H1 (cell line): ENCODE measurements around the gene RBM14. TPM values are rescaled to one million over a fixed set of nuclear protein-coding genes. Genes with fewer than 3 reads are reported as not detected.

ENCODE experiments used
- CTCF ChIA-PET: fragments of 300-600 bp; sonication (Branson Sonifier 250); formaldehyde crosslinking; loops from one replicate; lab custom pipeline; 2021; ENCODE audit not compliant: partially characterized antibody; lab: Charles Lee
- POLR2A ChIA-PET: fragments of 300-600 bp; sonication (Branson Sonifier 250); formaldehyde crosslinking; loops from one replicate; lab custom pipeline; 2021; ENCODE audit warnings: inconsistent platforms; ENCODE audit not compliant: partially characterized antibody; lab: Charles Lee
- DNase-seq, 2 experiments: peaks; one replicate each; pipeline versions ENCODE4 v3.0.0 to v3.0.0-alpha.2; 2010 to 2022; ENCODE audit warnings: low spot score in 2 of 2, low read depth in 1 of 2, mixed read lengths in 1 of 2
- FAIRE-seq: peaks from 2 replicates; lab custom pipeline; 2011; peaks lifted over from hg19 to GRCh38; lab: Jason Lieb, UNC
- H2AFZ ChIP-seq: 2 replicates; pipeline ENCODE4 v1.8.1; 2012; ENCODE audit warnings: low read length, inconsistent platforms
- H2AK5ac ChIP-seq: 2 replicates; pipeline ENCODE4 v1.6.1; 2013; ENCODE audit warnings: low read depth, low read length
- H2BK120ac ChIP-seq: replicated peaks from 2 replicates; pipeline ENCODE3; 2013; ENCODE audit warnings: low read depth, low read length, inconsistent platforms
- H2BK12ac ChIP-seq: 2 replicates; pipeline ENCODE4 v1.6.1; 2013; ENCODE audit warnings: low read depth, low read length
- H2BK15ac ChIP-seq: 2 replicates; pipeline ENCODE4 v1.6.1; 2013; ENCODE audit warnings: low read length
- H2BK20ac ChIP-seq: 2 replicates; pipeline ENCODE4 v1.6.1; 2013; ENCODE audit warnings: low read length
- H2BK5ac ChIP-seq: 2 replicates; pipeline ENCODE4 v1.6.1; 2013; ENCODE audit warnings: low read depth, low read length
- H3K14ac ChIP-seq: 2 replicates; pipeline ENCODE4 v1.6.1; 2013; ENCODE audit warnings: inconsistent platforms; ENCODE audit not compliant: insufficient read length
- H3K18ac ChIP-seq: 2 replicates; pipeline ENCODE4 v1.6.1; 2013; ENCODE audit warnings: low read length; ENCODE audit errors: extremely low read depth
- H3K23ac ChIP-seq: 2 replicates; pipeline ENCODE4 v1.6.1; 2013; ENCODE audit warnings: inconsistent platforms; ENCODE audit not compliant: insufficient read length
- H3K23me2 ChIP-seq: 2 replicates; pipeline ENCODE4 v1.6.1; 2013; ENCODE audit warnings: low read depth, low read length
- H3K27ac ChIP-seq: 2 replicates; pipeline ENCODE4 v1.6.1; 2011; ENCODE audit warnings: low read depth, low read length, inconsistent platforms
- H3K27me3 ChIP-seq, 4 experiments: replicated peaks in 1 of 4; 1 replicate in 1 of 4; 2 replicates in 3 of 4; pipeline versions ENCODE4 v1.6.1 to v1.8.1; 2011 to 2013; ENCODE audit warnings: low read length in 3 of 4, mild to moderate bottlenecking in 3 of 4, inconsistent platforms in 2 of 4, mixed read lengths in 2 of 4, moderate library complexity in 1 of 4; ENCODE audit not compliant: control insufficient read depth in 3 of 4, insufficient read depth in 3 of 4; ENCODE audit errors: extremely low read depth in 1 of 4
- H3K36me3 ChIP-seq, 4 experiments: 2 replicates each; pipeline versions ENCODE4 v1.6.1 to v1.8.1; 2011 to 2013; ENCODE audit warnings: mild to moderate bottlenecking in 4 of 4, low read length in 3 of 4, moderate library complexity in 2 of 4, control low read depth in 1 of 4, inconsistent platforms in 1 of 4; ENCODE audit not compliant: insufficient read depth in 4 of 4, control insufficient read depth in 2 of 4
- H3K4ac ChIP-seq: replicated peaks from 2 replicates; pipeline ENCODE3; 2013; ENCODE audit warnings: low read length, low read depth, mixed read lengths, inconsistent platforms; ENCODE audit not compliant: insufficient read length
- H3K4me1 ChIP-seq, 4 experiments: replicated peaks in 1 of 4; 1 replicate in 1 of 4; 2 replicates in 3 of 4; pipeline versions ENCODE4 v1.6.1 to v1.8.1; 2011 to 2013; ENCODE audit warnings: low read length in 3 of 4, inconsistent platforms in 2 of 4, mixed read lengths in 1 of 4; ENCODE audit not compliant: insufficient read depth in 4 of 4, control insufficient read depth in 3 of 4
- H3K4me2 ChIP-seq, 2 experiments: 2 replicates each; pipeline versions ENCODE4 v1.6.1 to v1.8.1; 2011 to 2013; ENCODE audit warnings: low read depth in 2 of 2, low read length in 2 of 2, control low read depth in 1 of 2, inconsistent platforms in 1 of 2, mild to moderate bottlenecking in 1 of 2; ENCODE audit not compliant: insufficient read depth in 1 of 2
- H3K4me3 ChIP-seq, 4 experiments: fragments of 200-600, 300-600 bp in 1 of 4; sonication (generic), shearing (Covaris generic), sonication (Bioruptor Twin) in 1 of 4; 2 replicates each; pipeline versions ENCODE4 v1.5.1 to v1.8.1; 2011 to 2016; ENCODE audit warnings: low read length in 4 of 4, low read depth in 3 of 4, control low read depth in 2 of 4, inconsistent platforms in 2 of 4, mild to moderate bottlenecking in 2 of 4, mixed read lengths in 1 of 4, moderate library complexity in 1 of 4; ENCODE audit not compliant: insufficient read depth in 2 of 4; ENCODE audit errors: extremely low read depth in 1 of 4
- H3K56ac ChIP-seq: replicated peaks from 2 replicates; pipeline ENCODE3; 2013; ENCODE audit warnings: low read depth, mild to moderate bottlenecking, mixed read lengths, low read length, inconsistent platforms; ENCODE audit not compliant: insufficient read length
- H3K79me1 ChIP-seq: 2 replicates; pipeline ENCODE4 v1.6.1; 2013; ENCODE audit warnings: low read depth, low read length, control low read depth
- H3K79me2 ChIP-seq, 2 experiments: 2 replicates each; pipeline versions ENCODE4 v1.6.1 to v1.8.1; 2012 to 2013; ENCODE audit warnings: low read length in 2 of 2, mild to moderate bottlenecking in 2 of 2, inconsistent platforms in 1 of 2; ENCODE audit not compliant: insufficient read depth in 2 of 2, control insufficient read depth in 1 of 2
- H3K9ac ChIP-seq, 4 experiments: replicated peaks in 1 of 4; 1 replicate in 1 of 4; 2 replicates in 3 of 4; pipeline versions ENCODE4 v1.6.1 to v1.8.1; 2011 to 2013; ENCODE audit warnings: low read depth in 3 of 4, low read length in 3 of 4, control low read depth in 2 of 4, mild to moderate bottlenecking in 2 of 4, moderate library complexity in 2 of 4, inconsistent platforms in 1 of 4; ENCODE audit errors: extremely low read depth in 1 of 4
- H3K9me3 ChIP-seq, 2 experiments: 2 replicates each; pipeline versions ENCODE4 v1.6.1 to v1.8.1; 2012 to 2013; ENCODE audit warnings: mild to moderate bottlenecking in 2 of 2, moderate library complexity in 2 of 2, control low read depth in 1 of 2, inconsistent platforms in 1 of 2, low read depth in 1 of 2, low read length in 1 of 2, mixed read lengths in 1 of 2; ENCODE audit not compliant: insufficient read depth in 2 of 2
- H4K20me1 ChIP-seq, 2 experiments: replicated peaks in 1 of 2; 2 replicates each; pipeline versions ENCODE3 to v1.8.1; 2011 to 2013; ENCODE audit warnings: inconsistent platforms in 2 of 2, low read length in 2 of 2, mild to moderate bottlenecking in 1 of 2; ENCODE audit not compliant: insufficient read depth in 2 of 2, control insufficient read depth in 1 of 2
- H4K5ac ChIP-seq: 2 replicates; pipeline ENCODE4 v1.6.1; 2013; ENCODE audit warnings: low read length, low read depth, mixed read lengths, inconsistent platforms; ENCODE audit not compliant: insufficient read length
- H4K8ac ChIP-seq: 2 replicates; pipeline ENCODE4 v1.8.0; 2013; ENCODE audit warnings: mild to moderate bottlenecking, moderate library complexity, low read length, inconsistent platforms; ENCODE audit not compliant: insufficient read depth; ENCODE audit errors: extremely low read depth
- H4K91ac ChIP-seq: replicated peaks from 2 replicates; pipeline ENCODE3; 2013; ENCODE audit warnings: low read length, mixed read lengths, inconsistent platforms; ENCODE audit not compliant: insufficient read length
- ATF3 ChIP-seq: IDR thresholded peaks from 2 replicates; pipeline ENCODE4 v1.6.1; 2011; ENCODE audit warnings: low read depth, mild to moderate bottlenecking, low read length; ENCODE audit not compliant: insufficient read depth
- CEBPB ChIP-seq: IDR thresholded peaks from 2 replicates; pipeline ENCODE4 v1.6.1; 2012; ENCODE audit warnings: low read depth, low read length
- CHD1 ChIP-seq: IDR thresholded peaks from 2 replicates; pipeline ENCODE4 v1.6.1; 2012; ENCODE audit warnings: low read depth, low read length, improper control_type of control experiment
- CHD2 ChIP-seq: IDR thresholded peaks from 2 replicates; pipeline ENCODE4 v1.6.1; 2012; ENCODE audit warnings: low read length, improper control_type of control experiment
- CTBP2 ChIP-seq: IDR thresholded peaks from 2 replicates; pipeline ENCODE4 v1.7.0; 2011; ENCODE audit warnings: borderline replicate concordance, mild to moderate bottlenecking, moderate library complexity, mixed read lengths, low read length; ENCODE audit not compliant: insufficient read depth, insufficient read length
- EP300 ChIP-seq, 2 experiments: IDR thresholded peaks; 1 replicate in 1 of 2; 2 replicates in 1 of 2; pipeline ENCODE4 v1.6.1; 2011 to 2012; ENCODE audit warnings: low read depth in 2 of 2, low read length in 2 of 2, mild to moderate bottlenecking in 2 of 2, borderline replicate concordance in 1 of 2, inconsistent platforms in 1 of 2, moderate library complexity in 1 of 2
- KDM4A ChIP-seq: IDR thresholded peaks from one replicate; pipeline ENCODE4 v1.7.1; 2012; ENCODE audit warnings: low read depth, mild to moderate bottlenecking, moderate library complexity, low read length, inconsistent platforms; ENCODE audit not compliant: severe bottlenecking
- SP1 ChIP-seq: IDR thresholded peaks from 2 replicates; pipeline ENCODE4 v1.6.1; 2011; ENCODE audit warnings: low read depth, low read length
- TCF12 ChIP-seq: IDR thresholded peaks from 2 replicates; pipeline ENCODE4 v1.6.1; 2011; ENCODE audit warnings: low read depth, mild to moderate bottlenecking, low read length
- ZNF274 ChIP-seq: IDR thresholded peaks from 2 replicates; pipeline ENCODE4 v1.7.0; 2012; ENCODE audit warnings: low read length, borderline replicate concordance; ENCODE audit errors: extremely low read depth
- WGBS, 2 experiments: shearing (Covaris generic) in 1 of 2; methylation state at CpG; one replicate each; pipeline versions ENCODE4 v1.1.6 to v1.1.7; 2013 to 2015; ENCODE audit warnings: low lambda C conversion rate in 2 of 2, mixed read lengths in 2 of 2, inconsistent platforms in 1 of 2, low coverage in 1 of 2, missing lambda C conversion rate in 1 of 2; ENCODE audit not compliant: insufficient replicate concordance in 2 of 2, insufficient coverage in 1 of 2, insufficient read length in 1 of 2; ENCODE audit errors: extremely low coverage in 1 of 2, missing lambda C conversion rate in 1 of 2; 5-methylcytosine and 5-hydroxymethylcytosine counted together
- polyA plus RNA-seq, 7 experiments: library from polyadenylated mRNA; depleted of rRNA in 3 of 7; stranded (reverse) in 5 of 7; unstranded in 2 of 7; fragments of >200 nt in 5 of 7; fragments of 200-250 nt in 2 of 7; gene quantifications; 1 replicate in 5 of 7; 2 replicates in 1 of 7; 4 replicates in 1 of 7; pipeline versions ENCODE4 v1.2.1 to v1.2.3, GENCODE V29; 2011 to 2013; ENCODE audit warnings: missing spikeins in 2 of 7, mixed read lengths in 2 of 7
- total RNA-seq: library from RNA; stranded (reverse); fragmentation: NEBNext Ultra II Directional; extraction: Animal tissue kit (Norgen Biotek cat#: 25700); gene quantifications from 2 replicates; pipeline ENCODE4 v1.2.1, GENCODE V29; 2021

RBM14 gene
- total and polyA plus RNA-seq, 2 of the 8 experiments (the other 6 are each of a cell fraction or from before 2014, with no cell fraction given): 67.2 to 142 TPM

- Histone ChIP-seq H4K5ac (peak overlapping the region; percentile 51), H3K27ac (peak overlapping the region; percentile 88), H3K36me3 (no peaks in the 10 kb centered on the region), H3K14ac (no peak overlapping the region), H3K4ac (no peak overlapping the region), H3K9me3 (peaks cover 6 to 7% of the 10 kb centered on the region in 2 experiments; a peak in 2 of 4 replicates), H2AK5ac (0 out of 2 replicates have a peak overlapping the region, but pooled peaks have one; percentile 40), H2BK120ac (peak overlapping the region; percentile 75), H3K27me3 (no peaks in the 10 kb centered on the region), H3K56ac (no peak overlapping the region), H3K23me2 (no peaks in the 10 kb centered on the region), H4K8ac (no peak overlapping the region), H3K4me1 (peaks cover 11 to 20% (median 14%) of the 10 kb centered on the region in 4 experiments; a peak in 6 of 7 replicates), H3K23ac (no peak overlapping the region), H2BK20ac (peak overlapping the region; percentile 91), H3K79me2 (no peaks in the 10 kb centered on the region), H3K4me2 (peak overlapping the region; percentile 43 to 54), H3K18ac (peak overlapping the region; percentile 65; the same call in 1 of the 2 replicates), H3K9ac (peak overlapping the region in 2 of 4 experiments; percentile 25 to 36; a peak in 4 of 7 replicates), H3K79me1 (no peaks in the 10 kb centered on the region), H4K20me1 (no peaks in the 10 kb centered on the region), H2BK12ac (peak overlapping the region; percentile 42), H3K4me3 (peak overlapping the region in 1 of 4 experiments; percentile 19; a peak in 1 of 8 replicates), H4K91ac (peak overlapping the region; percentile 26), H2BK15ac (peak overlapping the region; percentile 35; the same call in 1 of the 2 replicates), H2BK5ac (peak overlapping the region; percentile 62; the same call in 1 of the 2 replicates), H2AFZ (peak overlapping the region; percentile 23; the same call in 1 of the 2 replicates)
- DNase-seq (no peak), FAIRE-seq (peak; percentile 92)
- POLR2A ChIA-PET: interaction anchor here (0.6 to 4.8 kb wide), 17 partner anchors 8 to 278 kb away, joined by 3 to 51 read pairs (median 4); partner anchors contain the start of genes ACTN3, CCDC87, CCS and DPP3
- CTCF ChIA-PET: interaction anchor here (0.6 to 4.6 kb wide), 8 partner anchors 9 to 207 kb away, joined by 3 to 46 read pairs (median 4); partner anchors contain the start of genes ACTN3, CCDC87, CCS and ZDHHC24
- 46% methylated on average over 5 of the region's 5 CpGs; no CpG with 5 or more reads in 1 of the 2 experiments for WGBS, 2 experiments
- peak; percentile 49; the same call in 1 of the 2 replicates for TF ChIP-seq CEBPB
- no peak for TF ChIP-seq ATF3
- no peak for TF ChIP-seq CHD1
- TF ChIP-seq KDM4A: peak; percentile 13
- TF ChIP-seq ZNF274: no peak
- no peak for TF ChIP-seq TCF12
- no peak for TF ChIP-seq CTBP2
- peak in 1 of 2 experiments; percentile 24; a peak in 1 of 3 replicates for TF ChIP-seq EP300 (IDR thresholded peaks at IDR 0.05; ENCODE audit: borderline replicate concordance in 1 of 2, low read depth in 2 of 2, low read length in 2 of 2)
- no peak for TF ChIP-seq CHD2
- 0 out of 2 replicates have a peak, but pooled peaks have one; percentile 13 for TF ChIP-seq SP1
Observed at GRCh38 chr11:66570079-66570849, 46.2 kb upstream of the RBM14 start.
